Body of pancreas (tissue), 4 donors: ENCODE data around the gene MCIDAS. TPM values are rescaled to one million over a fixed set of nuclear protein-coding genes. Genes with fewer than 3 reads are reported as not detected.

ENCODE experiments used
- ATAC-seq: fragments of 150-250 bp; one replicate; pipeline ENCODE4 v1.9.1; 2016
- DNase-seq, 4 donors: peaks; one replicate each; pipeline ENCODE4 v3.0.0-alpha.2; 2019
- H3K27ac ChIP-seq, 4 donors: fragments of 200-600 bp; sonication (generic); 1 replicate in 3 of 4; 2 replicates in 1 of 4; pipeline versions ENCODE4 v1.5.1 to v1.6.1; 2016 to 2019; ENCODE audit warnings: mild to moderate bottlenecking in 1 of 4, mixed read lengths in 1 of 4, moderate library complexity in 1 of 4
- H3K27me3 ChIP-seq, 2 donors: fragments of 200-600 bp; sonication (generic); one replicate each; pipeline ENCODE4 v1.6.0; 2016; ENCODE audit warnings: mild to moderate bottlenecking in 1 of 2
- H3K36me3 ChIP-seq, 2 donors: fragments of 200-600 bp; sonication (generic); replicated peaks in 1 of 2; 2 replicates each; pipeline ENCODE4 v1.5.1; 2016; ENCODE audit warnings: low read depth in 2 of 2; ENCODE audit not compliant: insufficient read depth in 1 of 2
- H3K4me1 ChIP-seq: fragments of 200-600 bp; sonication (generic); one replicate; pipeline ENCODE4 v1.6.0; 2016
- H3K4me3 ChIP-seq, 2 donors: fragments of 200-600 bp; sonication (generic); 1 replicate in 1 of 2; 2 replicates in 1 of 2; pipeline ENCODE4 v1.5.1; 2016 to 2019
- H3K9me3 ChIP-seq, 3 donors: fragments of 200-600 bp; sonication (generic); 1 replicate in 2 of 3; 2 replicates in 1 of 3; pipeline ENCODE4 v1.5.1; 2016
- CTCF ChIP-seq, 7 experiments: fragments of 450-650 bp in 4 of 7; fragments of 200-600 bp in 3 of 7; sonication (generic) in 3 of 7; IDR thresholded peaks; one replicate each; pipeline ENCODE4 v1.5.1; 2016 to 2019; ENCODE audit warnings: antibody characterized with exemption in 7 of 7
- POLR2A ChIP-seq, 3 donors: fragments of 450-650 bp; IDR thresholded peaks; one replicate each; pipeline ENCODE4 v1.6.1; 2016; ENCODE audit warnings: antibody characterized with exemption in 3 of 3, mild to moderate bottlenecking in 2 of 3
- WGBS, 2 donors: methylation state at CpG; one replicate each; pipeline ENCODE4 v1.1.5; 2017; 5-methylcytosine and 5-hydroxymethylcytosine counted together
- intact Hi-C: fragments of 100-400 bp; cut with DNase I; formaldehyde crosslinking; loops from one replicate; pipeline ENCODE4 v1.15.1; 2023
- total RNA-seq, 2 donors: library from RNA; depleted of rRNA; stranded (reverse); fragments of >200 nt; gene quantifications; one replicate each; pipeline ENCODE4 v1.1.0, GENCODE V29; 2016

Gene MCIDAS
- total RNA-seq, 2 donors from 2014 or later, result 1.3 TPM; not detected in 1

- Histone ChIP-seq H3K27ac (no peak overlapping the region), H3K27me3 (no peaks in the 10 kb centered on the region), H3K9me3 (no peaks in the 10 kb centered on the region), H3K4me3 (peak overlapping the region in 1 of 2 donors; percentile 11), H3K4me1 (peaks cover 32% of the 10 kb centered on the region), H3K36me3 (no peaks in the 10 kb centered on the region)
- 2 to 3% methylated on average over 38 to 44 of the region's 44 CpGs for WGBS, 2 donors
- peak; percentile 74 for ATAC-seq
- peak; percentile 62 to 81 (median 68) for DNase-seq
- TF ChIP-seq CTCF (IDR thresholded peaks at IDR 0.05) (peak; percentile 56 to 94 (median 71)), POLR2A (IDR thresholded peaks at IDR 0.05) (no peak)
- intact Hi-C loops, result no loop called here
Measured at GRCh38 chr5:55176176-55176818, 50.8 kb downstream of the MCIDAS start.

GRCh38 chr5:55175781-55176175, 51.3 kb downstream of the MCIDAS start:
- intact Hi-C loops, result no loop called here
- no peak overlapping the region for H3K4me3 ChIP-seq
- peaks cover 32% of the 10 kb centered on the region for H3K4me1 ChIP-seq
- DNase-seq (no peak), ATAC-seq (no peak)
- H3K36me3 ChIP-seq, result no peaks in the 10 kb centered on the region
- H3K27ac ChIP-seq, result no peak overlapping the region
- no peak for TF ChIP-seq CTCF (IDR thresholded peaks at IDR 0.05)
- no peak for TF ChIP-seq POLR2A (IDR thresholded peaks at IDR 0.05)
- WGBS, 2 donors, result 24 to 28% methylated on average over 7 of the region's 7 CpGs
- H3K9me3 ChIP-seq, result no peaks in the 10 kb centered on the region
- no peaks in the 10 kb centered on the region for H3K27me3 ChIP-seq

- intact Hi-C loops, result no loop called here
- peak; percentile 4 for ATAC-seq
- 12 to 13% methylated on average over 8 of the region's 8 CpGs for WGBS, 2 donors
- H3K4me1 ChIP-seq, result peaks cover 32% of the 10 kb centered on the region
- H3K27ac ChIP-seq, result peak overlapping the region in 3 of 4 donors; percentile 69 to 79 (median 72)
- H3K9me3 ChIP-seq, result no peaks in the 10 kb centered on the region
- no peak overlapping the region for H3K4me3 ChIP-seq
- TF ChIP-seq CTCF (IDR thresholded peaks at IDR 0.05) (no peak), POLR2A (IDR thresholded peaks at IDR 0.05) (peak in 1 of 3 donors; percentile 12)
- H3K27me3 ChIP-seq, result no peaks in the 10 kb centered on the region
- peak in 2 of 4 donors; percentile 19 to 20 for DNase-seq
- no peaks in the 10 kb centered on the region for H3K36me3 ChIP-seq
Measured at GRCh38 chr5:55173687-55174230, 53.4 kb downstream of the MCIDAS start.

- intact Hi-C loops, result no loop called here
- Histone ChIP-seq H3K4me1 (peaks cover 32% of the 10 kb centered on the region), H3K27ac (peak within 1 kb of the TSS in 3 of 4 donors; percentile 69 to 79 (median 72)), H3K27me3 (no peaks in the 10 kb centered on the region), H3K36me3 (no peaks in the 10 kb centered on the region), H3K9me3 (no peaks in the 10 kb centered on the region), H3K4me3 (no peak within 1 kb of the TSS)
- no peak for TF ChIP-seq CTCF (IDR thresholded peaks at IDR 0.05)
- TF ChIP-seq POLR2A (IDR thresholded peaks at IDR 0.05), result peak; percentile 27 to 80 (median 72)
- ATAC-seq (peak; percentile 89), DNase-seq (peak; percentile 74 to 88 (median 77))
- WGBS, 2 donors, result 0 to 1% methylated on average over 29 to 67 of the region's 69 CpGs
Measured at GRCh38 chr5:55172937-55173686, 54.0 kb downstream of the MCIDAS start, which contains the start of gene CDC20B. Gene CDC20B (minus strand): TSS chr5:55173177. CDS start chr5:55173000, 177 bp downstream.
